Chondrocyte (in vitro differentiated cells): ENCODE measurements around the gene EIF3J. TPM values are rescaled to one million over a fixed set of nuclear protein-coding genes. Genes with fewer than 3 reads are reported as not detected.

ENCODE experiments used
- DNase-seq: peaks from one replicate; pipeline ENCODE4 v3.0.0; 2021; ENCODE audit warnings: mixed read lengths, low spot score
- H3K27ac Mint-ChIP-seq: one replicate; pipeline ENCODE4 v1.8.0; 2021; ENCODE audit warnings: mild to moderate bottlenecking, moderate library complexity, mixed read lengths; ENCODE audit not compliant: unreplicated experiment
- H3K27me3 Mint-ChIP-seq: 2 replicates; pipeline ENCODE4 v1.8.0; 2021; ENCODE audit warnings: low read depth, mixed read lengths
- H3K36me3 Mint-ChIP-seq: 2 replicates; pipeline ENCODE4 v1.8.0; 2021; ENCODE audit warnings: low read depth, mixed read lengths
- H3K4me1 Mint-ChIP-seq: 2 replicates; pipeline ENCODE4 v1.8.0; 2021; ENCODE audit warnings: low read depth, mild to moderate bottlenecking, mixed read lengths
- H3K4me3 Mint-ChIP-seq: one replicate; pipeline ENCODE4 v1.8.0; 2021; ENCODE audit warnings: mild to moderate bottlenecking, moderate library complexity, mixed read lengths; ENCODE audit not compliant: unreplicated experiment
- H3K9me3 Mint-ChIP-seq: 2 replicates; pipeline ENCODE4 v1.8.0; 2021; ENCODE audit warnings: low read depth, mixed read lengths
- CTCF ChIP-seq: fragments of 200-600 bp; sonication (generic); IDR thresholded peaks from 2 replicates; pipeline ENCODE4 v1.5.0; 2021; ENCODE audit warnings: antibody characterized with exemption, mild to moderate bottlenecking, moderate library complexity
- total RNA-seq: library from RNA; stranded (reverse); gene quantifications from 3 replicates; pipeline ENCODE4 v1.2.1, GENCODE V29; 2021

EIF3J gene
- total RNA-seq, 1 donor from 2014 or later = 98.0 TPM

GRCh38 chr15:44569316-44569715 is 32.4 kb downstream of the EIF3J start:
- Mint-ChIP-seq H3K9me3 (no peaks in the 10 kb centered on the region), H3K4me1 (peaks cover 6% of the 10 kb centered on the region), H3K27me3 (no peaks in the 10 kb centered on the region), H3K27ac (no peak overlapping the region), H3K36me3 (peaks cover 24% of the 10 kb centered on the region), H3K4me3 (no peak overlapping the region)
- no peak for TF ChIP-seq CTCF
- DNase-seq = no peak

DNA sequence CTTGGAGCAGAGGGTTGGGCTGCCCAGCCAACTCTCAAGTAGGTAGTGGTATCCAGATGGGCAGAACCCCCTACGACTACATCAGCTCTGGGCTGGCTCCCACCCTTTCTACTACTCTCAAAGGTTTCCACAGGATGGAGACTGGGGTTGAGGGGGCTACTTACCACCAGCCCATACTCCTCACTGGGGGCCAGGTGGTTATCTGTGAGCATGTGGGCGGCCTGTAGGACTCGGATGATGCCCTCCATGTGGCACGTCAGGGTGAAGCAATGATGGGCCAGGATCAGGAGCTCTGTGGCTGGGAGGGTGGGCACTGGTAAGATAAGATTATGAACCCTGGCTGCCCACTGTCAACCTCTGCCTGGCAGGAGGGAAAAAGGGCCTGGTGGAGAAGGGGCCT is 33.4 kb downstream of the EIF3J start:
- H3K36me3 Mint-ChIP-seq = peaks cover 17% of the 10 kb centered on the region
- no peaks in the 10 kb centered on the region for H3K9me3 Mint-ChIP-seq
- no peak for DNase-seq
- peaks cover 6% of the 10 kb centered on the region for H3K4me1 Mint-ChIP-seq
- no peak for TF ChIP-seq CTCF
- no peak overlapping the region for H3K27ac Mint-ChIP-seq
- H3K4me3 Mint-ChIP-seq = no peak overlapping the region
- H3K27me3 Mint-ChIP-seq = no peaks in the 10 kb centered on the region

GRCh38 chr15:44573386-44573785 is 36.4 kb downstream of the EIF3J start:
- TF ChIP-seq CTCF = no peak
- H3K4me3 Mint-ChIP-seq = no peak overlapping the region
- H3K4me1 Mint-ChIP-seq = no peaks in the 10 kb centered on the region
- DNase-seq = no peak
- no peak overlapping the region for H3K27ac Mint-ChIP-seq
- H3K36me3 Mint-ChIP-seq = peaks cover 6% of the 10 kb centered on the region
- H3K9me3 Mint-ChIP-seq = no peaks in the 10 kb centered on the region
- no peaks in the 10 kb centered on the region for H3K27me3 Mint-ChIP-seq

DNA sequence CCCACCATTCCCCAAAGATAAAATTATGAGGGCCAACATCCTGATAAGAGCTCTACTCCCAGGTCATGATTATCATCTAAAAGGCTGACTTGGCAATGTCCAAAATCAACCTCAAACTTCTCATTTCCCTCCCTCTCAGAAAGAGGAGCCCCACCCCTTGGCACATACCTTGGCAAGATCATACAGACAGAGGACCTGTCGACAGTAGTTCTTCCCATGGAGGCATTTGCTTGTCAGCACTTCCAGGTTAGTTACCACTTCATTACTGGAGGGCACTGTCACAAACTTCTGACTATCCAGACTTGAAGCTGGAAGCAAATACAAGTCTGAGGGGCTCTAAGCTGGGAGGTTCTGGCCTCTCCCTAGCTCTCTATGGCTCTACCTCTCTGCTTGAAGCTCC is 37.8 kb downstream of the EIF3J start:
- H3K4me3 Mint-ChIP-seq = no peak overlapping the region

GRCh38 chr15:44580105-44580504 is 43.2 kb downstream of the EIF3J start:
- no peaks in the 10 kb centered on the region for H3K27me3 Mint-ChIP-seq
- no peak overlapping the region for H3K27ac Mint-ChIP-seq
- peaks cover 3% of the 10 kb centered on the region for H3K4me1 Mint-ChIP-seq
- H3K9me3 Mint-ChIP-seq = no peaks in the 10 kb centered on the region
- H3K36me3 Mint-ChIP-seq = peaks cover 17% of the 10 kb centered on the region
- no peak overlapping the region for H3K4me3 Mint-ChIP-seq
- TF ChIP-seq CTCF = no peak
- no peak for DNase-seq

More for the DNA sequence above, 37.8 kb downstream of the EIF3J start:
- Mint-ChIP-seq H3K4me1 (no peaks in the 10 kb centered on the region), H3K27ac (no peak overlapping the region), H3K36me3 (peaks cover 6% of the 10 kb centered on the region), H3K9me3 (no peaks in the 10 kb centered on the region), H3K27me3 (no peaks in the 10 kb centered on the region)
- no peak for DNase-seq
- no peak for TF ChIP-seq CTCF
